ENCODE data around the gene STXBP4.

STXBP4 gene

DNA sequence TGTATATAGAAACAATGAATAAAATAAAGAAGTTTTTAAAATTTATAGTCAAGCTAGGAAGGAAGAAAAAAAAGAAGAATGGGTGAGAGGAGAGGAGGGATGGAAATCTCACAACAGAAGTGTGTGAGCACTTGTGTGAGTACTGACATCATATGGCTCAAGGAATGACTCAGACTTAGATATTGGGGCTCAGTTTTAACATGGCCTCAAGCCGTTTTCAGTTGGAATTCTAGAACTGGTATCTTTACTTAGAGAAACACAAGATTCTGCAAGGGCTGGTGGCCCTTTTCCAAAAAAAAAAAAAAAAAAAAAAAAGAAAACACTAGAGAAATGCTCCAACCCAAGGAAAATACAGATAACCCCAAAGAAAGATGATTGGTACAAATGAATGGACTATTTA lies 55.1 kb downstream of the STXBP4 start:
- no peak for TF ChIP-seq JUND (IDR thresholded peaks at IDR 0.05; ENCODE audit: low read depth)
- no peak for DNase-seq (ENCODE audit: low read depth in 1 of 2, low spot score in 1 of 2)
- in situ Hi-C loops (cut with HindIII; ENCODE audit: low pct_unique_long_range_greater_than_20kb, low sequenced_read_pairs), result no loop called here

DNA sequence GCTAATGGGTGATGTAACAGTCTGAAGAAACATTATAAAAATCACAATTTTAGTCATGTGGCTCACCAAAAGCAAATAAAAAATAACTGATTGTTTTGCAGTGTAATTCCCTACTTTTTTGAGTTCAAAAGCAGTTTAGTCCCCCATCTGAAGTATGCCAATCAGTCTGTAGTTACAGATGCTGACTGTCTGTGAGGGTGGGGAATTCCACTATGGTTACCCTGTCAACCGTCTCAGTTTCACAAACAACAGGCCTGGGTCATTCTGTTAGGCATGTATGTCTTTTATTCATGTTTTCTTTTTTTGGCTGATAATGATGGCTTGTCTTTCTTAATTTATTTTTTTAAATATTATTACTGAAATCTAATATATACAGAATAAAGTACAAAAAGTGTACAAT lies 69.3 kb downstream of the STXBP4 start:
- no peak for TF ChIP-seq JUND (IDR thresholded peaks at IDR 0.05; ENCODE audit: low read depth)
- DNase-seq (ENCODE audit: low read depth in 1 of 2, low spot score in 1 of 2), result no peak
- in situ Hi-C loops (cut with HindIII; ENCODE audit: low pct_unique_long_range_greater_than_20kb, low sequenced_read_pairs), result no loop called here

DNA sequence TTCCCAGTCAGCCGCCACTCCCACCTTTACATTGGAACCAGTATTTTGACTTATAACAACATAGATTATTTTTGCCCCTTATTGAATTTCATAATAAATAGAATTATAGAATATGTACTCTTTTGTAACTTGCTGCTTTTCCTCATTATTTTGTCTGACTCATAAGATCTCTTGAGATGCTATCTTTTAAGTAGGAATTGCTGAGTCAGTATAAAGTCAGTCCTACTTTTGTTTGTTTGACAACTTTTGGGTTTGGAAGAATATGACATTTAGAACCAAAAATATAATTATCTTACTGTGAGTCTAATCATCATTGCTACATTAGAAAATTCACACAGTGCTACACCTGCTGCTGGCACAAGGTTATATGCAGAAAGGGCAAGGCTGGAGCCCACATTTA lies 69.7 kb downstream of the STXBP4 start:
- no peak for TF ChIP-seq JUND (IDR thresholded peaks at IDR 0.05; ENCODE audit: low read depth)
- DNase-seq (ENCODE audit: low read depth in 1 of 2, low spot score in 1 of 2), result no peak
- in situ Hi-C loops (cut with HindIII; ENCODE audit: low pct_unique_long_range_greater_than_20kb, low sequenced_read_pairs), result no loop called here

DNA sequence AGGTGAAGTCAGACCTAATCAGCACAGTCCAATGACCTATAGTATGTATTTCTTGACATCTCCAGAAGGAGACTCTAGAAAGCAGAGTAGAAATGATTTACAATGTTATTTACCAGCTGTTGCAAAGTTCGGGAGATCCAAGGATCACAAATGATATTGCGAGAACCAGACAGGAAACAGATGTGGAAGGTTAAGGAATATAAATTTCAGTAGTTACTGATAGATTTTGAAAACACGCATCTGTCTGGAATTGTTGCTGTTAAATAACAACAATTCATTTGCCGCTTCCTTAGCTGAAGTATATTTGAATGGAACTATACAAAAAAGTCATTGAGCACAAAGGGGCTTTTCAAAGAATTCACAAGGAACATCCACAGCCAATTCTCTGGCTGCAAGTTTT lies 72.0 kb downstream of the STXBP4 start:
- in situ Hi-C loops (cut with HindIII; ENCODE audit: low pct_unique_long_range_greater_than_20kb, low sequenced_read_pairs), result no loop called here
- DNase-seq (ENCODE audit: low read depth in 1 of 2, low spot score in 1 of 2), result no peak

DNA sequence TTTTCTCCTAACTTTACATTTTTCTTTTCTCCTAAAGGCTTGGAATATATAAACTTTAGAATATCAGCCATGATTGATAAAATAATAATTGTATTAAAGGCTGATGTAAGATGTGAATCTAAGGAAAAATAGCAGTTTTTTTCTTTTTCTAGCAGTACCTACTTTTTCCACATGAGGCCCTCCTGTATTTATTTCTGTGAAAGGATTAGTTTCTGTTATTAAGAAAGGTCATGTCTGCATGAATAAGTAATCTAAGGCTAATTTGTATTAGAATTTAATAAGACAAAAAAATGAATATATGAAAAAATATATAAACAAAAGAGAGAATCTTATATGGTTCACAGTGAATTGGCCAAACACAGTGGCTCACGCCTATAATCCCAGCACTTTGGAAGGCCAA lies 85.3 kb downstream of the STXBP4 start:
- in situ Hi-C loops (cut with HindIII; ENCODE audit: low pct_unique_long_range_greater_than_20kb, low sequenced_read_pairs), result no loop called here
- peak in 1 of 2 experiments; percentile 10 for DNase-seq (ENCODE audit: low read depth in 1 of 2, low spot score in 1 of 2)
- no peak for TF ChIP-seq JUND (IDR thresholded peaks at IDR 0.05; ENCODE audit: low read depth)

More for the DNA sequence above, 72.0 kb downstream of the STXBP4 start:
- no peak for TF ChIP-seq JUND (IDR thresholded peaks at IDR 0.05; ENCODE audit: low read depth)

DNA sequence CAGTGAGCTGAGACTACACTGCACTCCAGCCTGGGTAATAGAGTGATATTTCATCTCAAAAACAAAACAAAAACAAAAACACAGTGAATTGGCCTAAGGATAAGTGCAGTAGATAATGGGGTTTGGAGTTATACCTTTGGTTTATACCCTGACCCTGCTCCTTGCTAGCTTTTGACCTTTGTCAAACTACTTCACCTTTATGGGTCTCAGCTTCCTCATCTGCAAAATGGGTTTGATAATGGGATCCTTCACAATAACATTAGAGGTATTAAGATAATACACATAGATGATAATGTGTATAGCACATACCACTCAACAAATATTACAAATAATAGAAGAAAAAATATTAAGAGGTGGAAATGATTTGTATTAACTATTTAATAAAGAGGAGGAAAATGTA lies 85.9 kb downstream of the STXBP4 start:
- DNase-seq (ENCODE audit: low read depth in 1 of 2, low spot score in 1 of 2), result no peak
- no peak for TF ChIP-seq JUND (IDR thresholded peaks at IDR 0.05; ENCODE audit: low read depth)
- in situ Hi-C loops (cut with HindIII; ENCODE audit: low pct_unique_long_range_greater_than_20kb, low sequenced_read_pairs), result no loop called here

DNA sequence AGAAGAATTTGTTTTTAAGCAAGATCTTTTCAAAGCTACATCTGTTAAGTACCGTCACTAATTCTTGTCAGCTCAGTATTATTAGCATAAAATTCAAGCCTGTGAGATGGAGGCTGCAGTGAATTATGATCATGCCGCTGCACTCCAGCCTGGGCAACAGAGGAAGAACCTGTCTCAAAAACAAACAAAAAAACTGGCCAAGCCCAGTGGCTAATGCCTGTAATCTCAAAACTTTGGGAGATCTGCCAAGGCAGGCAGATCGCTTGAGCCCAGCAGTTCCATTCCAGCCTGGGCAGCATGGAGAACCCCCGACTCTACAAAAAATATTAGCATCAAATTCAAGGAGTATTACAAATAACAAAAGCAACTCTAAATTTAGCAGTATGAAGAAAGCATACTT lies 88.0 kb downstream of the STXBP4 start:
- no peak for TF ChIP-seq JUND (IDR thresholded peaks at IDR 0.05; ENCODE audit: low read depth)
- peak in 1 of 2 experiments; percentile 73 for DNase-seq (ENCODE audit: low read depth in 1 of 2, low spot score in 1 of 2)
- in situ Hi-C loops (cut with HindIII; ENCODE audit: low pct_unique_long_range_greater_than_20kb, low sequenced_read_pairs), result no loop called here

DNA sequence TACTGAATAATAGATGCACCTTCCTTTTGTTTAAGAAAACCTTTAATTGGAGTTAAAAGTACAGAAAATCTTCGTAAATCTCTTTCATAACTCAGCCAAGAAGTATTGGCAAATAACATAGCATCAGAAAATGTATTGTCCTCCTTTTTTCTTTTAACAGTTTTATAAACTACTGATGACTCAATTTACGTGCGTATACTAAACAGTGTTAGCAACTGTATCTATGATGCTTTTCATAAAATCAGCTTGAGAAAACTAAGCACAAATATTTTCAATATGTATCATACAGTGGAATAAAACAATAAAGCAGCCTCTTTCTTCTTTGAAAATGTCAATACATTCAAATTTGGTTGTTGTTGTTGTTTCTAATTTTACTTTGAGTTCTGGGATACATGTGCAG lies 88.6 kb downstream of the STXBP4 start:
- DNase-seq (ENCODE audit: low read depth in 1 of 2, low spot score in 1 of 2), result no peak
- in situ Hi-C loops (cut with HindIII; ENCODE audit: low pct_unique_long_range_greater_than_20kb, low sequenced_read_pairs), result no loop called here
- TF ChIP-seq JUND (IDR thresholded peaks at IDR 0.05; ENCODE audit: low read depth), result no peak

DNA sequence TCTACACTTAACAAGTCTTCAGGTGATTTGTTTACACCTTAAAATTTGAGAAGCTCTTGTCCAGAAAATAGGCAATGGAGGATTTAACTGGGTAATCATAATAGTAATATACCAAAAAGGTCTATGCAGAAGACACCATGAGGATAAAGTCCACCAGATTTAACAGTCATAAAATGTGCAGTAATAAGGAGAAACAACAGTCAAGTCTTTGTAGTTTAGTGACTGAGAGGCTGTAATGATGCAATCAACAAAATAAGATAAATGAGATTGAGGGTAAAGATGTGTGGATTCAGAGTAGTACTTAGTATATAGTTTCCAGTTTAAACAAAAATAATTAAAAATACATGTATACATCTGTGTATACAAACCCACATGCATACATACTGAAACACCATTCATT lies 91.2 kb downstream of the STXBP4 start:
- no peak for DNase-seq (ENCODE audit: low read depth in 1 of 2, low spot score in 1 of 2)
- no peak for TF ChIP-seq JUND (IDR thresholded peaks at IDR 0.05; ENCODE audit: low read depth)
- in situ Hi-C loops (cut with HindIII; ENCODE audit: low pct_unique_long_range_greater_than_20kb, low sequenced_read_pairs), result no loop called here

DNA sequence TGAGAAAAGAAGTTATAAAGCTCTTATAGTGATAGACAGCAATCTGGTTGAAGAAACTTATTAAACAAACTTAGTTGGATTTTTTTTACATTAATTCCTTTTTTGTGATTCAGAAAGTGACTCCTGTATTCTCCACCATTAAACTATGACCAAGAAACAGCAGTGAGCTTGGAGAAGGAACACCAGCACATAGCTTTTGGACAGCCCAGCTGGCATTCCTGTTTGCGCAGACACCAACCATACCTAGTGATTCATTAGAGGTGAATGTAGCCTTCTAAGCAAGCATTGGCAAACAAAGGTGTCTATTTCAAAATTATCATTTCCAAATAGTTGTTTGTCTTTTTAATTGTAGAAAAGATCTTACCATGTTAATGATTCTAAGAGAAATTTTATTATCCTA lies 94.4 kb downstream of the STXBP4 start:
- in situ Hi-C loops (cut with HindIII; ENCODE audit: low pct_unique_long_range_greater_than_20kb, low sequenced_read_pairs), result no loop called here
- TF ChIP-seq JUND (IDR thresholded peaks at IDR 0.05; ENCODE audit: low read depth), result no peak
- no peak for DNase-seq (ENCODE audit: low read depth in 1 of 2, low spot score in 1 of 2)

DNA sequence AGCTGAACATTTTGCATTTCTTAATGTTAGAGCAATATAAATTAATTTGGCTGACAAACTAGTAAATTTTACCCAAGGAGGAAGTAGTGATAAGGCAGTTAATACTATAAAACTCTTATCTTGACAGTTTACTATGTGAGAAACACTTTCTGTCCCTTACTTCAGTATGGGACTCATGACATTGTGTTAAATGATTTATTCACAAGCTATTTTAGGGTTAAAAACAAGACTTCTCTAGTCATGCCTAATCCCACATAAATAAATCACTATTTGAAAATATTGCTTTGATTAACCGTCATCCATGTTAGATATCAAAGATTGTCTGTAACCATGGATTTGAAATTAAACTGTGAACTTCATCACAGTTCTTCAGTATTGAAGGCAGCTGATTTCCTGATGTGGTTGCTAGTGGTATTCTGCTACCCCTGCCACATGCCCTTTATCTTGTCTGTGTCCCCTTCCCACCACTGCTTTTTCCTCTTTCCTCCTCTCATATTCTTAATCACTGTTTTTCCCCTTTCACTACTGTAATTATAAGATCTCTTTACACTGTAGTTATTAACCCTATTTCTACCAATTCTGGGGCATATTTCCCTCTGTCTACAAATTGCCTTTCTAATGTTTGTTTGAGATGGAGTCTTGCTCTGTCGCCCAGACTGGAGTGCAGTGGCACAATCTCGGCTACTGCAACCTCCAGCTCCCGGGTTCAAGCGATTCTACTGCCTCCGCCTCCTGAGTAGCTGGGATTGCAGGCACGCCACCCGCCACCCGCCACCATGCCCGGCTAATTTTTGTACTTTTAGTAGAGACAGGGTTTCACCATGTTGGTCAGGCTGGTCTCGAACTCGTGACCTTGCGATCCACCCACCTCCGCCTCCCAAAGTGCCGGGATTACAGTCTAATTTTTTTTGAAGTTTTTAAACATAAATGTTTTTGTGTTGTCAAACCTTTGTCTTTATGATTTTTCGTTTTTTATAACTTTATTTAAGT lies 95.6 kb downstream of the STXBP4 start:
- in situ Hi-C loops (cut with HindIII; ENCODE audit: low pct_unique_long_range_greater_than_20kb, low sequenced_read_pairs), result no loop called here
- no peak for DNase-seq (ENCODE audit: low read depth in 1 of 2, low spot score in 1 of 2)
- no peak for TF ChIP-seq JUND (IDR thresholded peaks at IDR 0.05; ENCODE audit: low read depth)

DNA sequence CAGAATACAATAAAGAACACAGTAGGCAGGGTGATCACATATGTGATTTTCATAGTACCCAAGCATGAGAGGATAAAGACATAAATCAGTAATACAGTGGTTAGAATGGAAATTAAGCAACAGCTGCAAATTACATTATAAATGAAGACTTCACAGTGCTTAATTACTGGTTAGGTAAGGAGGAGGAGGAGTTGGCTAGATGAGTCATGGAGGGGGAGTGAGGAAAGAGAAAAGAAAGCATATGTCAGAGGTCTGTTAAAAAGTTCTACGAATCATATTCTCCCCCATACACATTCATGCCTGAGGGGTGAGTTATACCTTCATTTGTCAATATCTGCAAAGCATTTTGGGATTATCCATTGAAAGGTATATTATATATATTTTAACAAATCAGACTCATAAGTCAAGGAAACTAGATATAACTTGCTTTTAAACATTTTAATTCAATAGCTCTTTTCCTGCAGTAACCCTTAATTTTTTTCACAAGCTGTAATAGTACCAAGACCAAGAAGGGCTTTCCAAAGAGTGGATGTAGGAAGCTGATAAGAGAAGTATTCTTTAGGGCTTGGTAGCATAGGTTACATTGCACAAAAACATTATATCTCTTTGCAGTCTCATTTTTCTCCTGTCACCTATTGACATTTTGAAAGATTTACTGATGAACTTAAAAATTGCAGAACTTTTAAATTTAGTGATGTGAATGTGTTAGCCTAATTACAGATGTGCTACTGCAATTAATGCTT lies 99.3 kb downstream of the STXBP4 start:
- in situ Hi-C loops (cut with HindIII; ENCODE audit: low pct_unique_long_range_greater_than_20kb, low sequenced_read_pairs), result no loop called here
- DNase-seq (ENCODE audit: low read depth in 1 of 2, low spot score in 1 of 2), result no peak
- TF ChIP-seq JUND (IDR thresholded peaks at IDR 0.05; ENCODE audit: low read depth), result no peak

Data from T47D (cell line).